ENCODE measurements around the gene TTLL12. TPM values are rescaled to one million over a fixed set of nuclear protein-coding genes. Genes with fewer than 3 reads are reported as not detected.
A peak's percentile ranks its signal among the peaks of the same experiment; 100 is the strongest.

The TTLL12 gene
- total and polyA plus RNA-seq, 2 experiments from 2014 or later: 46.7 to 147 TPM

GRCh38 chr22:43232445-43232844, 45.5 kb upstream of the TTLL12 start (continued):
- TF ChIP-seq ZNF462 (CRISPR knock-in tag; IDR thresholded peaks at IDR 0.05) (no peak), ZNF114 (CRISPR knock-in tag; IDR thresholded peaks at IDR 0.05) (no peak), STAT1 (IDR thresholded peaks at IDR 0.05; ENCODE audit: unreplicated experiment) (no peak), EZH2 (IDR thresholded peaks at IDR 0.05; ENCODE audit: low read depth, unreplicated experiment) (no peak), EZH2phosphoT487 (IDR thresholded peaks at IDR 0.05; ENCODE audit: unreplicated experiment) (no peak), ETS1 (IDR thresholded peaks at IDR 0.05) (no peak)

- Histone ChIP-seq H3K4me2 (peak overlapping the region; percentile 73; the same call in 1 of the 2 replicates), H3K4me3 (no peak overlapping the region), H3K4me1 (ENCODE audit: insufficient read depth) (no peaks in the 10 kb centered on the region; the same call in 1 of the 2 replicates), H3K79me2 (replicated peaks; ENCODE audit: insufficient read depth) (no peaks in the 10 kb centered on the region), H3K27me3 (ENCODE audit: insufficient read depth) (no peaks in the 10 kb centered on the region), H2AFZ (peak overlapping the region; percentile 47; the same call in 1 of the 2 replicates), H3K36me3 (ENCODE audit: insufficient read depth) (no peaks in the 10 kb centered on the region), H3F3A (replicated peaks; ENCODE audit: low read depth) (no peaks in the 10 kb centered on the region), H4K20me1 (replicated peaks; ENCODE audit: insufficient read depth) (no peaks in the 10 kb centered on the region), H3K27ac (ENCODE audit: low read depth) (no peak overlapping the region), H3K9me2 (ENCODE audit: insufficient read depth) (no peaks in the 10 kb centered on the region)
- Mint-ChIP-seq H3K9me3 (no peaks in the 10 kb centered on the region), H3K27ac (no peak overlapping the region), H3K36me3 (ENCODE audit: low read depth) (no peaks in the 10 kb centered on the region), H3K27me3 (ENCODE audit: insufficient read depth, low read depth, poor library complexity) (peaks cover 14% of the 10 kb centered on the region), H3K4me1 (peaks cover 25% of the 10 kb centered on the region), H3K4me3 (no peak overlapping the region)
- DNase-seq (ENCODE audit: low spot score): no peak
- no peak for ATAC-seq
- TF ChIP-seq NANOG (IDR thresholded peaks at IDR 0.05; ENCODE audit: borderline replicate concordance) (no peak), ZNF462 (CRISPR knock-in tag; IDR thresholded peaks at IDR 0.05) (no peak), EZH2phosphoT487 (IDR thresholded peaks at IDR 0.05; ENCODE audit: unreplicated experiment) (no peak), ZNF114 (CRISPR knock-in tag; IDR thresholded peaks at IDR 0.05) (no peak), CREB1 (CRISPR knock-in tag; IDR thresholded peaks at IDR 0.05; ENCODE audit: low read depth) (no peak)
These were observed 44.7 kb upstream of the TTLL12 start for GRCh38 chr22:43231724-43232034.

Measured in GM23338 (cell line).